SK-N-SH (cell line): ENCODE results near the gene CCDC32. TPM values are rescaled to one million over a fixed set of nuclear protein-coding genes. Genes with fewer than 3 reads are reported as not detected.

Source experiments
- CTCF ChIA-PET: fragments of 300-600, 350-600 bp; formaldehyde crosslinking; extraction: SDS; loops from one replicate; lab custom pipeline; 2021; lab: Yijun Ruan, JAX
- POLR2A ChIA-PET: fragments of 350-600 bp; sonication (Branson Sonifier 250); formaldehyde crosslinking; extraction: SDS; loops from one replicate; lab custom pipeline; 2020; ENCODE audit warnings: antibody characterized with exemption, inconsistent platforms; lab: Yijun Ruan, JAX
- DNase-seq: peaks from one replicate; pipeline ENCODE4 v3.0.0; 2012
- H2AFZ ChIP-seq: fragments of 200-600 bp; sonication (generic); 2 replicates; pipeline ENCODE4 v1.8.1; 2016; ENCODE audit warnings: antibody characterized with exemption, mild to moderate bottlenecking, low read depth
- H3F3A ChIP-seq: fragments of 200-600 bp; sonication (generic); replicated peaks from 2 replicates; pipeline ENCODE3; 2016; ENCODE audit warnings: antibody characterized with exemption, mild to moderate bottlenecking; ENCODE audit not compliant: insufficient read depth
- H3K27ac ChIP-seq, 2 experiments: fragments of 200-500 bp in 1 of 2; fragments of 200-600 bp in 1 of 2; sonication (Bioruptor generic) in 1 of 2; sonication (generic), shearing (Covaris generic) in 1 of 2; 2 replicates each; pipeline versions ENCODE4 v1.5.1 to v1.6.1; 2014 to 2016; ENCODE audit warnings: low read depth in 2 of 2, inconsistent platforms in 1 of 2, low read length in 1 of 2, mild to moderate bottlenecking in 1 of 2, mixed read lengths in 1 of 2
- H3K27me3 ChIP-seq: fragments of 200-600 bp; sonication (generic), shearing (Covaris generic); 2 replicates; pipeline ENCODE4 v1.6.1; 2016; ENCODE audit warnings: mixed run types; ENCODE audit not compliant: insufficient read depth
- H3K36me3 ChIP-seq, 2 experiments: fragments of 200-500 bp in 1 of 2; fragments of 200-600 bp in 1 of 2; sonication (Bioruptor generic) in 1 of 2; sonication (generic) in 1 of 2; replicated peaks in 1 of 2; 2 replicates each; pipeline versions ENCODE3 to v1.5.1; 2014 to 2016; ENCODE audit warnings: low read length in 1 of 2, mild to moderate bottlenecking in 1 of 2; ENCODE audit not compliant: insufficient read depth in 2 of 2, control insufficient read depth in 1 of 2
- H3K4me1 ChIP-seq, 2 experiments: fragments of 200-500 bp in 1 of 2; fragments of 200-600 bp in 1 of 2; sonication (Bioruptor generic) in 1 of 2; sonication (generic), shearing (Covaris generic) in 1 of 2; 2 replicates each; pipeline versions ENCODE4 v1.5.1 to v1.6.1; 2014 to 2016; ENCODE audit warnings: low read depth in 1 of 2, low read length in 1 of 2, mixed run types in 1 of 2; ENCODE audit not compliant: insufficient read depth in 2 of 2, control insufficient read depth in 1 of 2
- H3K4me2 ChIP-seq: fragments of 200-600 bp; sonication (generic), shearing (Covaris generic); 2 replicates; pipeline ENCODE4 v1.6.1; 2017; ENCODE audit warnings: mixed run types
- H3K4me3 ChIP-seq, 2 experiments: fragments of 200-500 bp in 1 of 2; fragments of 200-600 bp in 1 of 2; sonication (Bioruptor generic) in 1 of 2; sonication (generic), shearing (Covaris generic) in 1 of 2; 2 replicates each; pipeline versions ENCODE4 v1.5.1 to v1.8.1; 2014 to 2016; ENCODE audit warnings: low read depth in 2 of 2, inconsistent platforms in 1 of 2, low read length in 1 of 2, mild to moderate bottlenecking in 1 of 2, mixed read lengths in 1 of 2, moderate library complexity in 1 of 2
- H3K79me2 ChIP-seq: fragments of 200-600 bp; sonication (generic); 2 replicates; pipeline ENCODE4 v1.8.1; 2017; ENCODE audit warnings: mild to moderate bottlenecking; ENCODE audit not compliant: insufficient read depth
- H3K9ac ChIP-seq: fragments of 200-600 bp; sonication (generic); 2 replicates; pipeline ENCODE4 v1.6.1; 2017; ENCODE audit warnings: mixed run types
- H3K9me2 ChIP-seq: fragments of 200-600 bp; sonication (generic); 2 replicates; pipeline ENCODE4 v1.6.1; 2017; ENCODE audit warnings: mixed run types
- H3K9me3 ChIP-seq: fragments of 200-600 bp; sonication (generic); 2 replicates; pipeline ENCODE4 v1.6.1; 2017; ENCODE audit warnings: mixed run types, mild to moderate bottlenecking, moderate library complexity
- H4K20me1 ChIP-seq: fragments of 200-600 bp; sonication (generic); 2 replicates; pipeline ENCODE4 v1.6.1; 2017; ENCODE audit warnings: mild to moderate bottlenecking, mixed run types; ENCODE audit not compliant: insufficient read depth
- CHD2 ChIP-seq: fragments of 150-350 bp; IDR thresholded peaks from 2 replicates; pipeline ENCODE4 v1.6.1; 2018; ENCODE audit warnings: low read length; ENCODE audit not compliant: partially characterized antibody
- ELF1 ChIP-seq: IDR thresholded peaks from 2 replicates; pipeline ENCODE4 v1.4.0; 2012
- EP300 ChIP-seq, 2 experiments: IDR thresholded peaks; 2 replicates each; pipeline versions ENCODE4 v1.4.0 to v1.6.1; 2012; ENCODE audit warnings: borderline replicate concordance in 1 of 2, low read depth in 1 of 2, low read length in 1 of 2
- EZH2phosphoT487 ChIP-seq: fragments of 200-600 bp; sonication (generic); IDR thresholded peaks from 2 replicates; pipeline ENCODE4 v1.6.1; 2017; ENCODE audit warnings: low read depth, mixed run types, mild to moderate bottlenecking, antibody characterized with exemption, moderate library complexity, borderline replicate concordance
- FOXJ3 ChIP-seq: sonication (generic); formaldehyde crosslinking; IDR thresholded peaks from 2 replicates; pipeline ENCODE4 v1.5.1; 2020; ENCODE audit warnings: mild to moderate bottlenecking, missing genetic modification reagents
- GABPA ChIP-seq: IDR thresholded peaks from 2 replicates; pipeline ENCODE4 v1.4.0; 2012; ENCODE audit warnings: low read depth, mild to moderate bottlenecking
- GATA2 ChIP-seq: sonication (generic); formaldehyde crosslinking; IDR thresholded peaks from 2 replicates; pipeline ENCODE4 v1.5.0; 2020; ENCODE audit warnings: mild to moderate bottlenecking, missing genetic modification reagents
- MEF2A ChIP-seq: IDR thresholded peaks from 2 replicates; pipeline ENCODE4 v1.4.0; 2012; ENCODE audit warnings: low read depth, borderline replicate concordance
- MXI1 ChIP-seq: IDR thresholded peaks from 2 replicates; pipeline ENCODE4 v1.6.1; 2012; ENCODE audit warnings: mild to moderate bottlenecking, low read depth, low read length, improper control_type of control experiment
- RFX5 ChIP-seq: IDR thresholded peaks from 2 replicates; pipeline ENCODE4 v1.6.1; 2012; ENCODE audit warnings: mild to moderate bottlenecking, improper control_type of control experiment, low read length
- RXRA ChIP-seq: IDR thresholded peaks from 2 replicates; pipeline ENCODE4 v1.4.0; 2012; ENCODE audit warnings: low read depth, mild to moderate bottlenecking, borderline replicate concordance
- TEAD4 ChIP-seq: IDR thresholded peaks from 2 replicates; pipeline ENCODE4 v1.4.0; 2012; ENCODE audit warnings: mild to moderate bottlenecking, borderline replicate concordance; ENCODE audit not compliant: insufficient read depth
- WGBS: methylation state at CpG from one replicate; pipeline ENCODE4 v1.1.6; 2017; ENCODE audit warnings: low lambda C conversion rate; 5-methylcytosine and 5-hydroxymethylcytosine counted together
- polyA plus RNA-seq, 3 experiments: library from polyadenylated mRNA; depleted of rRNA; stranded (reverse); fragments of >200 nt; gene quantifications; 2 replicates each; pipeline ENCODE4 v1.2.3, GENCODE V29; 2012
- TF ChIP-seq, protein P1 (sequence below): IDR thresholded peaks from 2 replicates; pipeline ENCODE4 v1.6.1; 2012; ENCODE audit warnings: mild to moderate bottlenecking, low read depth, low read length, moderate library complexity
- TF ChIP-seq, protein P2 (sequence below): fragments of 150-350 bp; IDR thresholded peaks from 2 replicates; pipeline ENCODE4 v1.6.1; 2017; ENCODE audit warnings: antibody characterized with exemption, low read length, low read depth, borderline replicate concordance
- TF ChIP-seq, protein P3 (sequence below): IDR thresholded peaks from 2 replicates; pipeline ENCODE4 v1.4.0; 2012; ENCODE audit warnings: low read depth, borderline replicate concordance
- TF ChIP-seq, protein P4 (sequence below): IDR thresholded peaks from 2 replicates; pipeline ENCODE4 v1.4.0; 2012; ENCODE audit warnings: low read depth
- TF ChIP-seq, protein P5 (sequence below): IDR thresholded peaks from 2 replicates; pipeline ENCODE4 v1.4.0; 2012; ENCODE audit warnings: low read depth, borderline replicate concordance
- TF ChIP-seq, protein P6 (sequence below): IDR thresholded peaks from 2 replicates; pipeline ENCODE4; 2012

CCDC32 gene
- polyA plus RNA-seq, 1 of the 3 experiments (the other 2 are of a cell fraction) = 7.4 TPM

DNA sequence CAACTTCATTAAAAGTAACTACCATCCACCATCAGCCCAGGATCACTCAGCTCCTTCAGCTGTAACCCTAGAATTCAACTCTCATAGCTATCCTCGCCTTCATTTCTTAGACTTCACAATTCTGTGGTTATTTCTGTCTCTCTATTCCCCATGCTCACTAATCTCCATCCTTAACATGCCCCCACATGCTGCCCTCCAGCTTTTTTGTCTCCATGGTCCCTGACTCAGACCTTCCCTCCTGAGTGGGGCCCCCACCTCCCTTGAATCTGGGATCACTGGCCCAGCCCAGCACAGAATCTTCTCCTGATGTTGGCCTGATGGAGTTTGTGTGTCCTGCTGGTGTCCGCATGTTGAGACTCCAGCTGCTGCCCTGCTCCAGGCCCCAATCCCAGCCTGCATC is 52.4 kb downstream of the CCDC32 start:
- WGBS = 87% methylated on average over 2 of the region's 2 CpGs
- H4K20me1 ChIP-seq = no peaks in the 10 kb centered on the region
- ChIA-PET CTCF (interaction anchor here (1.5 kb wide), 1 partner anchor 9 kb away, joined by 3 read pairs; no protein-coding TSS in a partner anchor), POLR2A (no interaction called here)
- no peak overlapping the region for H3K4me3 ChIP-seq
- H3K27ac ChIP-seq = no peak overlapping the region
- H3K79me2 ChIP-seq = no peaks in the 10 kb centered on the region
- H3K27me3 ChIP-seq = no peaks in the 10 kb centered on the region
- no peak overlapping the region for H3K9ac ChIP-seq
- H3K4me2 ChIP-seq = no peak overlapping the region
- no peak overlapping the region for H2AFZ ChIP-seq
- no peaks in the 10 kb centered on the region for H3K9me2 ChIP-seq
- TF ChIP-seq RXRA (no peak), FOXJ3 (CRISPR knock-in tag) (no peak), GABPA (no peak), CHD2 (no peak), ELF1 (no peak), TEAD4 (no peak), RFX5 (no peak), MEF2A (no peak), GATA2 (CRISPR knock-in tag) (no peak), MXI1 (no peak), EZH2phosphoT487 (no peak), EP300 (IDR thresholded peaks at IDR 0.05; ENCODE audit: borderline replicate concordance in 1 of 2, low read depth in 1 of 2, low read length in 1 of 2) (no peak)
- TF ChIP-seq, protein P1, sequence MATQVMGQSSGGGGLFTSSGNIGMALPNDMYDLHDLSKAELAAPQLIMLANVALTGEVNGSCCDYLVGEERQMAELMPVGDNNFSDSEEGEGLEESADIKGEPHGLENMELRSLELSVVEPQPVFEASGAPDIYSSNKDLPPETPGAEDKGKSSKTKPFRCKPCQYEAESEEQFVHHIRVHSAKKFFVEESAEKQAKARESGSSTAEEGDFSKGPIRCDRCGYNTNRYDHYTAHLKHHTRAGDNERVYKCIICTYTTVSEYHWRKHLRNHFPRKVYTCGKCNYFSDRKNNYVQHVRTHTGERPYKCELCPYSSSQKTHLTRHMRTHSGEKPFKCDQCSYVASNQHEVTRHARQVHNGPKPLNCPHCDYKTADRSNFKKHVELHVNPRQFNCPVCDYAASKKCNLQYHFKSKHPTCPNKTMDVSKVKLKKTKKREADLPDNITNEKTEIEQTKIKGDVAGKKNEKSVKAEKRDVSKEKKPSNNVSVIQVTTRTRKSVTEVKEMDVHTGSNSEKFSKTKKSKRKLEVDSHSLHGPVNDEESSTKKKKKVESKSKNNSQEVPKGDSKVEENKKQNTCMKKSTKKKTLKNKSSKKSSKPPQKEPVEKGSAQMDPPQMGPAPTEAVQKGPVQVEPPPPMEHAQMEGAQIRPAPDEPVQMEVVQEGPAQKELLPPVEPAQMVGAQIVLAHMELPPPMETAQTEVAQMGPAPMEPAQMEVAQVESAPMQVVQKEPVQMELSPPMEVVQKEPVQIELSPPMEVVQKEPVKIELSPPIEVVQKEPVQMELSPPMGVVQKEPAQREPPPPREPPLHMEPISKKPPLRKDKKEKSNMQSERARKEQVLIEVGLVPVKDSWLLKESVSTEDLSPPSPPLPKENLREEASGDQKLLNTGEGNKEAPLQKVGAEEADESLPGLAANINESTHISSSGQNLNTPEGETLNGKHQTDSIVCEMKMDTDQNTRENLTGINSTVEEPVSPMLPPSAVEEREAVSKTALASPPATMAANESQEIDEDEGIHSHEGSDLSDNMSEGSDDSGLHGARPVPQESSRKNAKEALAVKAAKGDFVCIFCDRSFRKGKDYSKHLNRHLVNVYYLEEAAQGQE = no peak
- TF ChIP-seq, protein P2, sequence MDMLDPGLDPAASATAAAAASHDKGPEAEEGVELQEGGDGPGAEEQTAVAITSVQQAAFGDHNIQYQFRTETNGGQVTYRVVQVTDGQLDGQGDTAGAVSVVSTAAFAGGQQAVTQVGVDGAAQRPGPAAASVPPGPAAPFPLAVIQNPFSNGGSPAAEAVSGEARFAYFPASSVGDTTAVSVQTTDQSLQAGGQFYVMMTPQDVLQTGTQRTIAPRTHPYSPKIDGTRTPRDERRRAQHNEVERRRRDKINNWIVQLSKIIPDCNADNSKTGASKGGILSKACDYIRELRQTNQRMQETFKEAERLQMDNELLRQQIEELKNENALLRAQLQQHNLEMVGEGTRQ = no peak
- TF ChIP-seq, protein P3, sequence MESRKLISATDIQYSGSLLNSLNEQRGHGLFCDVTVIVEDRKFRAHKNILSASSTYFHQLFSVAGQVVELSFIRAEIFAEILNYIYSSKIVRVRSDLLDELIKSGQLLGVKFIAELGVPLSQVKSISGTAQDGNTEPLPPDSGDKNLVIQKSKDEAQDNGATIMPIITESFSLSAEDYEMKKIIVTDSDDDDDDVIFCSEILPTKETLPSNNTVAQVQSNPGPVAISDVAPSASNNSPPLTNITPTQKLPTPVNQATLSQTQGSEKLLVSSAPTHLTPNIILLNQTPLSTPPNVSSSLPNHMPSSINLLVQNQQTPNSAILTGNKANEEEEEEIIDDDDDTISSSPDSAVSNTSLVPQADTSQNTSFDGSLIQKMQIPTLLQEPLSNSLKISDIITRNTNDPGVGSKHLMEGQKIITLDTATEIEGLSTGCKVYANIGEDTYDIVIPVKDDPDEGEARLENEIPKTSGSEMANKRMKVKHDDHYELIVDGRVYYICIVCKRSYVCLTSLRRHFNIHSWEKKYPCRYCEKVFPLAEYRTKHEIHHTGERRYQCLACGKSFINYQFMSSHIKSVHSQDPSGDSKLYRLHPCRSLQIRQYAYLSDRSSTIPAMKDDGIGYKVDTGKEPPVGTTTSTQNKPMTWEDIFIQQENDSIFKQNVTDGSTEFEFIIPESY = no peak
- TF ChIP-seq, protein P4, sequence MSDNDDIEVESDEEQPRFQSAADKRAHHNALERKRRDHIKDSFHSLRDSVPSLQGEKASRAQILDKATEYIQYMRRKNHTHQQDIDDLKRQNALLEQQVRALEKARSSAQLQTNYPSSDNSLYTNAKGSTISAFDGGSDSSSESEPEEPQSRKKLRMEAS = no peak
- TF ChIP-seq, protein P5, sequence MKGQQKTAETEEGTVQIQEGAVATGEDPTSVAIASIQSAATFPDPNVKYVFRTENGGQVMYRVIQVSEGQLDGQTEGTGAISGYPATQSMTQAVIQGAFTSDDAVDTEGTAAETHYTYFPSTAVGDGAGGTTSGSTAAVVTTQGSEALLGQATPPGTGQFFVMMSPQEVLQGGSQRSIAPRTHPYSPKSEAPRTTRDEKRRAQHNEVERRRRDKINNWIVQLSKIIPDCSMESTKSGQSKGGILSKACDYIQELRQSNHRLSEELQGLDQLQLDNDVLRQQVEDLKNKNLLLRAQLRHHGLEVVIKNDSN = no peak
- TF ChIP-seq, protein P6, sequence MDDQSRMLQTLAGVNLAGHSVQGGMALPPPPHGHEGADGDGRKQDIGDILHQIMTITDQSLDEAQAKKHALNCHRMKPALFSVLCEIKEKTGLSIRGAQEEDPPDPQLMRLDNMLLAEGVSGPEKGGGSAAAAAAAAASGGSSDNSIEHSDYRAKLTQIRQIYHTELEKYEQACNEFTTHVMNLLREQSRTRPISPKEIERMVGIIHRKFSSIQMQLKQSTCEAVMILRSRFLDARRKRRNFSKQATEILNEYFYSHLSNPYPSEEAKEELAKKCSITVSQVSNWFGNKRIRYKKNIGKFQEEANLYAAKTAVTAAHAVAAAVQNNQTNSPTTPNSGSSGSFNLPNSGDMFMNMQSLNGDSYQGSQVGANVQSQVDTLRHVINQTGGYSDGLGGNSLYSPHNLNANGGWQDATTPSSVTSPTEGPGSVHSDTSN = no peak
- DNase-seq = no peak
- no peaks in the 10 kb centered on the region for H3F3A ChIP-seq
- H3K36me3 ChIP-seq = no peaks in the 10 kb centered on the region
- no peaks in the 10 kb centered on the region; a peak in 1 of 4 replicates for H3K4me1 ChIP-seq
- H3K9me3 ChIP-seq = no peaks in the 10 kb centered on the region
